ENCODE measurements around the gene FAM193A. TPM values are rescaled to one million over a fixed set of nuclear protein-coding genes. Genes with fewer than 3 reads are reported as not detected.
"Not testable (repeated sequence)": the region's sequence is repeated elsewhere in the genome, so short reads cannot be mapped to it uniquely, and the experiment has no call there.

Gene FAM193A
- polyA plus RNA-seq, 1 of the 3 experiments (the other 2 are of a cell fraction) = 9.2 TPM

GRCh38 chr4:2725380-2725779 is 188.9 kb downstream of the FAM193A start:
- no peak for TF ChIP-seq TAF1 (IDR thresholded peaks at IDR 0.05; ENCODE audit: borderline replicate concordance, low read depth, low read length)
- no peak for TF ChIP-seq EZH2phosphoT487 (IDR thresholded peaks at IDR 0.05; ENCODE audit: borderline replicate concordance, low read depth)
- no peak for TF ChIP-seq ELF1 (IDR thresholded peaks at IDR 0.05)
- no peak for TF ChIP-seq CTCF (IDR thresholded peaks at IDR 0.05)
- Histone ChIP-seq H3K4me1 (ENCODE audit: control insufficient read depth in 1 of 2, insufficient read depth in 2 of 2, low read depth in 1 of 2, low read length in 1 of 2) (no peaks in the 10 kb centered on the region), H3K9me2 (no peaks in the 10 kb centered on the region), H3K4me3 (ENCODE audit: low read depth in 2 of 2, low read length in 1 of 2) (no peak overlapping the region), H3F3A (replicated peaks; ENCODE audit: insufficient read depth) (peaks cover 8% of the 10 kb centered on the region), H2AFZ (ENCODE audit: low read depth) (no peak overlapping the region), H3K9me3 (no peaks in the 10 kb centered on the region), H3K27me3 (ENCODE audit: insufficient read depth) (no peaks in the 10 kb centered on the region), H4K20me1 (ENCODE audit: insufficient read depth) (no peaks in the 10 kb centered on the region), H3K36me3 (replicated peaks in 1 of 2; ENCODE audit: control insufficient read depth in 1 of 2, insufficient read depth in 2 of 2, low read length in 1 of 2) (peaks cover 11 to 18% of the 10 kb centered on the region in 2 experiments), H3K4me2 (no peak overlapping the region), H3K79me2 (ENCODE audit: insufficient read depth) (no peaks in the 10 kb centered on the region), H3K27ac (ENCODE audit: low read depth in 2 of 2, low read length in 1 of 2) (no peak overlapping the region), H3K9ac (no peak overlapping the region)
- ChIA-PET POLR2A (no interaction called here), CTCF (interaction anchor here (0.9 to 1.9 kb wide), 2 partner anchors 9 to 11 kb away, joined by 4 to 7 read pairs; no protein-coding TSS in a partner anchor)
- DNase-seq = no peak
- whole genome bisulfite sequencing (ENCODE audit: low lambda C conversion rate) = 95% methylated on average over 3 of the region's 4 CpGs

GRCh38 chr4:2726881-2727280 is 190.4 kb downstream of the FAM193A start:
- DNase-seq; H4K20me1 ChIP-seq (ENCODE audit: insufficient read depth); H2AFZ ChIP-seq (ENCODE audit: low read depth); H3K4me1 ChIP-seq (ENCODE audit: control insufficient read depth in 1 of 2, insufficient read depth in 2 of 2, low read depth in 1 of 2, low read length in 1 of 2); H3K4me3 ChIP-seq (ENCODE audit: low read depth in 2 of 2, low read length in 1 of 2); H3K79me2 ChIP-seq (ENCODE audit: insufficient read depth); H3K9me3 ChIP-seq; H3F3A ChIP-seq (replicated peaks; ENCODE audit: insufficient read depth); H3K9me2 ChIP-seq; H3K9ac ChIP-seq; CTCF ChIA-PET; H3K27ac ChIP-seq (ENCODE audit: low read depth in 2 of 2, low read length in 1 of 2); H3K4me2 ChIP-seq; H3K27me3 ChIP-seq (ENCODE audit: insufficient read depth); POLR2A ChIA-PET: not testable (repeated sequence)
- WGBS (ENCODE audit: low lambda C conversion rate) = 98% methylated on average over 17 of the region's 17 CpGs
- peaks cover 4 to 15% of the 10 kb centered on the region in 2 experiments for H3K36me3 ChIP-seq (replicated peaks in 1 of 2; ENCODE audit: control insufficient read depth in 1 of 2, insufficient read depth in 2 of 2, low read length in 1 of 2)

GRCh38 chr4:2728221-2728620 is 191.8 kb downstream of the FAM193A start:
- H3K79me2 ChIP-seq (ENCODE audit: insufficient read depth) = no peaks in the 10 kb centered on the region
- H3K9ac ChIP-seq = no peak overlapping the region
- peaks cover 8% of the 10 kb centered on the region for H3F3A ChIP-seq (replicated peaks; ENCODE audit: insufficient read depth)
- no peaks in the 10 kb centered on the region for H3K27me3 ChIP-seq (ENCODE audit: insufficient read depth)
- H3K9me3 ChIP-seq = no peaks in the 10 kb centered on the region
- no peak overlapping the region for H3K4me2 ChIP-seq
- DNase-seq = no peak
- H3K4me3 ChIP-seq (ENCODE audit: low read depth in 2 of 2, low read length in 1 of 2) = no peak overlapping the region
- H3K4me1 ChIP-seq (ENCODE audit: control insufficient read depth in 1 of 2, insufficient read depth in 2 of 2, low read depth in 1 of 2, low read length in 1 of 2) = no peaks in the 10 kb centered on the region
- ChIA-PET CTCF (no interaction called here), POLR2A (no interaction called here)
- peaks cover 15 to 22% of the 10 kb centered on the region in 2 experiments for H3K36me3 ChIP-seq (replicated peaks in 1 of 2; ENCODE audit: control insufficient read depth in 1 of 2, insufficient read depth in 2 of 2, low read length in 1 of 2)
- no peak overlapping the region for H3K27ac ChIP-seq (ENCODE audit: low read depth in 2 of 2, low read length in 1 of 2)
- H4K20me1 ChIP-seq (ENCODE audit: insufficient read depth) = no peaks in the 10 kb centered on the region
- no peaks in the 10 kb centered on the region for H3K9me2 ChIP-seq
- no peak overlapping the region for H2AFZ ChIP-seq (ENCODE audit: low read depth)
- WGBS (ENCODE audit: low lambda C conversion rate) = 90% methylated on average over 3 of the region's 3 CpGs
- TF ChIP-seq SMC3 (IDR thresholded peaks at IDR 0.05; ENCODE audit: low read depth, low read length) = no peak
- no peak for TF ChIP-seq CTCF (IDR thresholded peaks at IDR 0.05)
- no peak for TF ChIP-seq PBX3 (IDR thresholded peaks at IDR 0.05)
- TF ChIP-seq ZBTB33 (IDR thresholded peaks at IDR 0.05; ENCODE audit: borderline replicate concordance, low read depth) = no peak
- TF ChIP-seq GABPA (IDR thresholded peaks at IDR 0.05; ENCODE audit: low read depth) = no peak
- no peak for TF ChIP-seq EP300 (IDR thresholded peaks at IDR 0.05; ENCODE audit: borderline replicate concordance in 1 of 2, low read depth in 1 of 2, low read length in 1 of 2)
- no peak for TF ChIP-seq ELF1 (IDR thresholded peaks at IDR 0.05)

Data from SK-N-SH (cell line).